Heart left ventricle (tissue), 16 donors: ENCODE results near the gene AGBL3. TPM values are rescaled to one million over a fixed set of nuclear protein-coding genes. Genes with fewer than 3 reads are reported as not detected.

ENCODE experiments used
- ATAC-seq, 4 donors: fragments of 200-7000 bp; cut with Tn5 transposase; one replicate each; pipeline ENCODE4 v1.9.1; 2020 to 2022; ENCODE audit warnings: moderate library complexity in 4 of 4, mild to moderate bottlenecking in 3 of 4, moderate number of reproducible peaks in 1 of 4
- DNase-seq, 5 donors: peaks; one replicate each; pipeline ENCODE4 v3.0.0-alpha.2; 2020
- H3K27ac ChIP-seq, 12 donors: fragments of 200-600 bp; sonication (generic) in 4 of 12; one replicate each; pipeline versions ENCODE4 v1.5.0 to v1.8.0; 2016 to 2022; ENCODE audit warnings: mild to moderate bottlenecking in 2 of 12
- H3K27me3 ChIP-seq, 9 donors: fragments of 200-600 bp; sonication (generic) in 2 of 9; one replicate each; pipeline versions ENCODE4 v1.5.1 to v1.8.0; 2016 to 2022; ENCODE audit warnings: mild to moderate bottlenecking in 3 of 9
- H3K36me3 ChIP-seq, 9 donors: fragments of 200-600 bp; sonication (generic) in 2 of 9; one replicate each; pipeline versions ENCODE4 v1.5.0 to v1.8.0; 2018 to 2022; ENCODE audit warnings: mild to moderate bottlenecking in 2 of 9
- H3K4me1 ChIP-seq, 12 donors: fragments of 200-600 bp; sonication (generic) in 4 of 12; one replicate each; pipeline versions ENCODE4 v1.5.0 to v1.8.0; 2016 to 2022; ENCODE audit warnings: mild to moderate bottlenecking in 3 of 12
- H3K4me3 ChIP-seq, 12 donors: fragments of 200-600 bp; sonication (generic) in 4 of 12; one replicate each; pipeline versions ENCODE4 v1.5.0 to v1.8.0; 2017 to 2022; ENCODE audit warnings: mild to moderate bottlenecking in 9 of 12, moderate library complexity in 4 of 12
- H3K9me3 ChIP-seq, 12 donors: fragments of 200-600 bp; sonication (generic) in 4 of 12; one replicate each; pipeline versions ENCODE4 v1.5.0 to v1.8.0; 2016 to 2022; ENCODE audit warnings: mild to moderate bottlenecking in 1 of 12
- POLR2A ChIP-seq, 2 donors: fragments of 450-650 bp; IDR thresholded peaks; one replicate each; pipeline ENCODE4 v1.6.1; 2017; ENCODE audit warnings: antibody characterized with exemption in 2 of 2, mild to moderate bottlenecking in 2 of 2, moderate library complexity in 2 of 2
- whole genome bisulfite sequencing, 4 donors: extraction: QIAGEN DNeasy Blood & Tissue Kit in 2 of 4; methylation state at CpG; one replicate each; pipeline versions ENCODE4 v1.1.5 to v1.1.7; 2013 to 2018; 5-methylcytosine and 5-hydroxymethylcytosine counted together
- intact Hi-C, 10 donors: fragments of 100-400 bp; cut with DNase I; formaldehyde crosslinking; loops; one replicate each; pipeline versions ENCODE4 v1.11.1 to v1.14.2; 2022
- polyA plus RNA-seq, 2 donors: library from polyadenylated mRNA; stranded (reverse); fragments of 200-250 nt; gene quantifications; one replicate each; pipeline ENCODE4 v1.2.3, GENCODE V29; 2013
- total RNA-seq, 9 donors: library from RNA; depleted of rRNA in 2 of 9; stranded (reverse); fragments of >200 nt in 2 of 9; fragmentation: NEBNext Ultra II Directional in 3 of 9; extraction: Animal tissue kit (Norgen Biotek cat#: 25700) in 3 of 9; gene quantifications; one replicate each; pipeline versions ENCODE4 v1.1.0 to v1.2.4, GENCODE V29; 2016 to 2023
- TF ChIP-seq, protein P1 (sequence below), 12 donors: fragments of 200-600 bp; sonication (generic) in 4 of 12; IDR thresholded peaks; one replicate each; pipeline versions ENCODE4 v1.5.0 to v1.8.0; 2018 to 2022; ENCODE audit warnings: antibody characterized with exemption in 12 of 12, mild to moderate bottlenecking in 5 of 12
- donor health status: ischemic (EF 13 %, LVEDD 7.1; RV severe dilation, severe dysfunction).
- donor health status: healthy with polysubstance abuse.
- donor health status: DM: no; HTN: yes; CAD: no.
- donor health status: DM: no; HTN: no; CAD: no.
- donor health status: ischemic (EF 25% LVEDD 6.9; RV normal size, moderate dysfunction).
- donor health status: ischemic (EF 25% LVEDD 5.7; RV mildly dilated, moderate dysfunction).
- donor health status: healthy.
- donor health status: DM: yes; HTN: yes; CAD: no.
- donor health status: ischemic (EF 35%, LVEDD 5.7; RV mildly dilated, moderate dysfunction).
- donor health status: nonischemic (EF 11% LVEDD 7.7; RV severe dilation, severe dysfunction).
- donor health status: DM: yes; HTN: yes; CAD: no.
- donor health status: PGD.
- donor health status: ischemic (EF 29% LVEDD 5.4; RV normal size, mild dysfunction).
- donor health status: nonischemic (EF 23%, LVEDD 6.1; RV moderate dilation, normal function).

AGBL3 gene
- total and polyA plus RNA-seq, 11 donors: 0.40 to 1.5 (median 0.93) TPM

DNA sequence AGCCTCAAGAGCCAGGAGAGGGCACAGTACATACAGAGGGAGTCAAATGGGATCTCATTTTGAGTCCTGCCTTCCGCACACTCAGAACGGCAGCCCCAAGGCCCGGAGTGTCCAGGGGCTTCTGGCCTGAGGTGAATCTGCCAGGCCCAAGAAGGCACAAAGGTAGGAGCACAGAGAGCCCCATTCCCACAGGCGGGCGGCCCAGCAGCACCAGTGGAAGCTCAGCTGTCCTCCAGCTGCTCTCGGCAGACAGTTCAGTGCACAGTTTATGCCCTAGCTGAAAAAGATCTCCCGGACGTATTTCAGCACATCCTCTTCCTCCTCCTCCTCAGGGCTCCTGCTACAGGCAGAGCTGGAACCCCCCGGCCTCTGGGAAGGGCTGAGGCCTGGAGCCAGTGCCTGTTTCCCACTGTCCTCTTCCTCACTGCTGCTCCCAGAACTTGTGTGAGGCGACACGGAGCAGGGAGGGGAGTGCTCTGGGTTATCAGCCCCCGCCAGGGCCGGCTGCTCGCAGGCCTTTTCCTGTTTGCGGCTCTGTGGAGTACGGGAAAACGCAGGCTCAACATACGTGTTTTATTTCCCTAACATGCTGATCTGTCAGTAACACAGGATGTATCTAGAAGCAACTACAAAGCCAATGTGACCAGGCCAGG, 180.2 kb downstream of the AGBL3 start:
- TF ChIP-seq, protein P1, sequence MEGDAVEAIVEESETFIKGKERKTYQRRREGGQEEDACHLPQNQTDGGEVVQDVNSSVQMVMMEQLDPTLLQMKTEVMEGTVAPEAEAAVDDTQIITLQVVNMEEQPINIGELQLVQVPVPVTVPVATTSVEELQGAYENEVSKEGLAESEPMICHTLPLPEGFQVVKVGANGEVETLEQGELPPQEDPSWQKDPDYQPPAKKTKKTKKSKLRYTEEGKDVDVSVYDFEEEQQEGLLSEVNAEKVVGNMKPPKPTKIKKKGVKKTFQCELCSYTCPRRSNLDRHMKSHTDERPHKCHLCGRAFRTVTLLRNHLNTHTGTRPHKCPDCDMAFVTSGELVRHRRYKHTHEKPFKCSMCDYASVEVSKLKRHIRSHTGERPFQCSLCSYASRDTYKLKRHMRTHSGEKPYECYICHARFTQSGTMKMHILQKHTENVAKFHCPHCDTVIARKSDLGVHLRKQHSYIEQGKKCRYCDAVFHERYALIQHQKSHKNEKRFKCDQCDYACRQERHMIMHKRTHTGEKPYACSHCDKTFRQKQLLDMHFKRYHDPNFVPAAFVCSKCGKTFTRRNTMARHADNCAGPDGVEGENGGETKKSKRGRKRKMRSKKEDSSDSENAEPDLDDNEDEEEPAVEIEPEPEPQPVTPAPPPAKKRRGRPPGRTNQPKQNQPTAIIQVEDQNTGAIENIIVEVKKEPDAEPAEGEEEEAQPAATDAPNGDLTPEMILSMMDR (IDR thresholded peaks at IDR 0.05): no peak
- no peak for TF ChIP-seq POLR2A (IDR thresholded peaks at IDR 0.05)
- ATAC-seq: peak in 2 of 4 donors; percentile 1 to 19
- H3K9me3 ChIP-seq: no peaks in the 10 kb centered on the region
- peak overlapping the region in 2 of 12 donors; percentile 6 to 11 for H3K4me3 ChIP-seq
- intact Hi-C loops: loop anchor here in 5 of 10 donors (5.0 to 10.0 kb wide), 4 partner anchors 179 to 482 kb away; partner anchors contain the start of genes AGBL3 (in 3 of the 5) and CALD1 (in 2 of the 5)
- peaks cover 0 to 61% (median 40%) of the 10 kb centered on the region in 9 donors for H3K36me3 ChIP-seq
- peak overlapping the region; percentile 28 to 81 (median 69) for H3K27ac ChIP-seq
- DNase-seq: peak in 2 of 5 donors; percentile 42 to 52
- whole genome bisulfite sequencing, 4 donors: 55 to 70% (median 64%) methylated on average over 13 to 18 of the region's 18 CpGs
- H3K27me3 ChIP-seq: no peaks in the 10 kb centered on the region
- H3K4me1 ChIP-seq: peaks cover 19 to 80% (median 69%) of the 10 kb centered on the region in 12 donors

DNA sequence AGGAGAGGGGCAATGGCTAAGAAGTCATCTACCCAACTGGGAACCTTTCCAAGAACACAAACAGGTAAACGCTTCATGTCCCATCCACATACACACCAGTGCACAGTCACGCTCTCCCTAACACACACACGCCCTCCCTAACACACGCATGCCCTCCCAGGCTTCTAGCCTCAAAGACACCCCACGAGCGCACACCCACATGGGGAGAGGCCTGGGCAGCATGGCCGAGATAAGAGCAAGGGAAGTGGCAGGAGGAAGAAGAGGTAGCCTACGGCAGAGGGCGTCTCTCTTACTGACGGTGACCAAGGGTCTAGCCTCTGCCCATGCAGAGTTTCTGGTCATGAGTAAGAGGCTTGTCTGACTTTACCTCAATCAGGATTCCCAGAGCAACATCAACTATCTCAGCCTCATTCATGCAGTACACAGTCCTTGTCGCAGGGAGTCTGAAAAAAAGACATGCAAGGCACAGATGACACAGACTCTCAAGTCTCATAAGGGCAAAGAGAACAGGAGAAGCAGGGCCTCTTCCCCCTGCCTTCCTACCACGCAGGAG, 181.1 kb downstream of the AGBL3 start:
- Histone ChIP-seq H3K4me1 (peaks cover 14 to 77% (median 64%) of the 10 kb centered on the region in 12 donors), H3K27ac (peak overlapping the region in 11 of 12 donors; percentile 28 to 81 (median 71)), H3K36me3 (peaks cover 0 to 53% (median 40%) of the 10 kb centered on the region in 9 donors), H3K9me3 (no peaks in the 10 kb centered on the region), H3K27me3 (no peaks in the 10 kb centered on the region), H3K4me3 (peak overlapping the region in 1 of 12 donors; percentile 15)
- DNase-seq: no peak
- TF ChIP-seq POLR2A (IDR thresholded peaks at IDR 0.05): no peak
- TF ChIP-seq, protein P1 (IDR thresholded peaks at IDR 0.05): no peak
- intact Hi-C loops: loop anchor here in 5 of 10 donors (5.0 to 10.0 kb wide), 4 partner anchors 180 to 483 kb away; partner anchors contain the start of genes AGBL3 (in 3 of the 5) and CALD1 (in 2 of the 5)
- ATAC-seq: no peak
- WGBS, 4 donors: 74 to 87% (median 78%) methylated on average over 12 of the region's 12 CpGs

DNA sequence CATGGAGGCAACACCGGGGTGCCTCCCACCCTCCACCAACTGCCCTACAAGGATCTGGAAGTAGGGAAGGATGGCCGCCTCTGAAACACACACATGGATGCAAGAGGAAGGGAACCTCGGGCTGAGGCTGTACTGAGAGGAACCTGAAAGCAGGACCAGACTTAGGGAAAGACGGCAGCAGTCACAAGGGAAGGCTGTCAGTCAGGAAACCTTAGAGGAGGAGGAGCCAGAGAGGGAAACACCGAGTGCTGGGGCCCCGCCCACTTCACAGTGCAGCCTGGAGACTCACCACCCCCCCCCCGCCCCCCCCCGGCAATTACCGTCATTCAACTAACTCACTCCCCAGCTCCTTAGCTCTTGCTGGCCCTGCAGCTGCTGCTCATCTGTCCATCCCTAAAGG, 181.7 kb downstream of the AGBL3 start:
- Histone ChIP-seq H3K36me3 (peaks cover 0 to 50% (median 40%) of the 10 kb centered on the region in 9 donors), H3K27ac (peak overlapping the region in 10 of 12 donors; percentile 24 to 100 (median 76)), H3K4me1 (peaks cover 14 to 77% (median 63%) of the 10 kb centered on the region in 12 donors), H3K27me3 (no peaks in the 10 kb centered on the region), H3K4me3 (peak overlapping the region in 1 of 12 donors; percentile 15), H3K9me3 (no peaks in the 10 kb centered on the region)
- 51 to 76% (median 60%) methylated on average over 4 to 9 of the region's 9 CpGs for WGBS, 4 donors
- intact Hi-C loops: loop anchor here in 5 of 10 donors (5.0 to 10.0 kb wide), 4 partner anchors 181 to 483 kb away; partner anchors contain the start of genes AGBL3 (in 3 of the 5) and CALD1 (in 2 of the 5)
- DNase-seq (no peak), ATAC-seq (no peak)
- TF ChIP-seq, protein P1 (IDR thresholded peaks at IDR 0.05): no peak
- TF ChIP-seq POLR2A (IDR thresholded peaks at IDR 0.05): no peak
